Measurements from ENCODE around the gene TBL1X.

DNA sequence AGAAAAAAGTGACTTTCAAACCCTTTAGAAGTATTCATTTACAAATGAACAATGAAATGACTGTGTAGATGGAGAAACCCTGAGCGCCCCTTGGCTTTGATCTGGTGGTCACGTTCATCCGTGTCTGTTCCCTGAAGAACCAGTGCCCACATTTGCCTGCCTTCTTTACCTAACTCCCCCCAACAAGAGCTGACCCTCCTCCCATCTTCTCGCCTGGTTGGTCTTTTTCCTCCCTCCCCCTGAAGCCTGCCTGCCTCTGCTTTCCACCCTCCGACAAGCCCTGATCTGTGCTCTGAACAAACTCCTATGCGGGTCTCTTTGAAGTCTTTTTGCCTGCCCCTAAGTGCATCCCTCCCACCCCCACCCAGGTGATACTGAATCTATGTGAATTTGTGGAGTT, 18.5 kb downstream of the TBL1X start:
- TF ChIP-seq CTCF (IDR thresholded peaks at IDR 0.05) (no peak), POLR2A (IDR thresholded peaks at IDR 0.05) (no peak)
